OCI-LY3 (cell line): ENCODE measurements around the gene CARD8.

Source experiments
- EZH2phosphoT487 ChIP-seq: fragments of 200-600 bp; shearing (Covaris generic); IDR thresholded peaks from 2 replicates; pipeline ENCODE4 v1.6.1; 2018; ENCODE audit warnings: antibody characterized with exemption, mixed run types, low read depth
- TF ChIP-seq, protein P1 (sequence below): fragments of 200-600, 300-600 bp; sonication (generic); IDR thresholded peaks from 2 replicates; pipeline ENCODE4 v1.5.1; 2014; ENCODE audit warnings: antibody characterized with exemption, low read length, low read depth

- TF ChIP-seq, protein P1, sequence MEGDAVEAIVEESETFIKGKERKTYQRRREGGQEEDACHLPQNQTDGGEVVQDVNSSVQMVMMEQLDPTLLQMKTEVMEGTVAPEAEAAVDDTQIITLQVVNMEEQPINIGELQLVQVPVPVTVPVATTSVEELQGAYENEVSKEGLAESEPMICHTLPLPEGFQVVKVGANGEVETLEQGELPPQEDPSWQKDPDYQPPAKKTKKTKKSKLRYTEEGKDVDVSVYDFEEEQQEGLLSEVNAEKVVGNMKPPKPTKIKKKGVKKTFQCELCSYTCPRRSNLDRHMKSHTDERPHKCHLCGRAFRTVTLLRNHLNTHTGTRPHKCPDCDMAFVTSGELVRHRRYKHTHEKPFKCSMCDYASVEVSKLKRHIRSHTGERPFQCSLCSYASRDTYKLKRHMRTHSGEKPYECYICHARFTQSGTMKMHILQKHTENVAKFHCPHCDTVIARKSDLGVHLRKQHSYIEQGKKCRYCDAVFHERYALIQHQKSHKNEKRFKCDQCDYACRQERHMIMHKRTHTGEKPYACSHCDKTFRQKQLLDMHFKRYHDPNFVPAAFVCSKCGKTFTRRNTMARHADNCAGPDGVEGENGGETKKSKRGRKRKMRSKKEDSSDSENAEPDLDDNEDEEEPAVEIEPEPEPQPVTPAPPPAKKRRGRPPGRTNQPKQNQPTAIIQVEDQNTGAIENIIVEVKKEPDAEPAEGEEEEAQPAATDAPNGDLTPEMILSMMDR = no peak
- no peak for TF ChIP-seq EZH2phosphoT487
Observed at GRCh38 chr19:48171710-48172109, 84.0 kb downstream of the CARD8 start.
